HepG2 (cell line): ENCODE results near the gene CCT6A. TPM values are rescaled to one million over a fixed set of nuclear protein-coding genes. Genes with fewer than 3 reads are reported as not detected.
A peak's percentile ranks its signal among the peaks of the same experiment; 100 is the strongest.

Experiments used
- ARID2 ChIP-seq: sonication (generic); formaldehyde crosslinking; IDR thresholded peaks from 2 replicates; pipeline ENCODE4 v1.8.1; 2022; ENCODE audit warnings: mild to moderate bottlenecking, missing genetic modification reagents, borderline replicate concordance
- CSRNP2 ChIP-seq: sonication (generic); formaldehyde crosslinking; conservative IDR thresholded peaks from 2 replicates; pipeline ENCODE4 v1.8.0; 2022; ENCODE audit warnings: low read depth, missing genetic modification reagents
- DNMT3B ChIP-seq: conservative IDR thresholded peaks from 2 replicates; pipeline ENCODE4 v1.6.1; 2016; ENCODE audit warnings: missing biosample characterization, control low read depth
- FOXK1 ChIP-seq: sonication (generic); formaldehyde crosslinking; IDR thresholded peaks from 2 replicates; pipeline ENCODE4 v1.4.0; 2020; ENCODE audit warnings: low read depth, missing genetic modification reagents, borderline replicate concordance
- HNRNPUL1 ChIP-seq: fragments of 200-400 bp; formaldehyde crosslinking; IDR thresholded peaks from 2 replicates; pipeline ENCODE4 v1.6.1; 2017; ENCODE audit warnings: low read depth, mild to moderate bottlenecking, low read length, moderate library complexity
- IRF2 ChIP-seq: IDR thresholded peaks from 2 replicates; pipeline ENCODE4 v1.6.1; 2018; ENCODE audit warnings: missing genetic modification reagents, missing compliant biosample characterization
- JDP2 ChIP-seq: sonication (generic); formaldehyde crosslinking; IDR thresholded peaks from 2 replicates; pipeline ENCODE4 v1.8.1; 2022; ENCODE audit warnings: missing genetic modification reagents, borderline replicate concordance
- MNT ChIP-seq: fragments of 450-650 bp; IDR thresholded peaks from 2 replicates; pipeline ENCODE4 v1.6.1; 2016
- MXD3 ChIP-seq: IDR thresholded peaks from 2 replicates; pipeline ENCODE4 v1.6.1; 2016; ENCODE audit warnings: mild to moderate bottlenecking, missing biosample characterization, missing genetic modification reagents
- NFE2 ChIP-seq: sonication (generic); formaldehyde crosslinking; IDR thresholded peaks from 2 replicates; pipeline ENCODE4 v1.4.0; 2020; ENCODE audit warnings: missing genetic modification reagents
- NRL ChIP-seq: sonication (generic); formaldehyde crosslinking; IDR thresholded peaks from 2 replicates; pipeline ENCODE4 v1.5.0; 2020; ENCODE audit warnings: missing genetic modification reagents, mild to moderate bottlenecking, moderate library complexity, borderline replicate concordance
- RBM39 ChIP-seq: fragments of 200-400 bp; formaldehyde crosslinking; IDR thresholded peaks from one replicate; pipeline ENCODE4 v1.6.1; 2018; ENCODE audit warnings: antibody characterized with exemption, mild to moderate bottlenecking, low read depth, low read length; ENCODE audit not compliant: poor library complexity, severe bottlenecking
- SKI ChIP-seq: fragments of 450-650 bp; IDR thresholded peaks from one replicate; pipeline ENCODE4 v1.6.1; 2018; ENCODE audit warnings: mild to moderate bottlenecking; ENCODE audit not compliant: partially characterized antibody
- TAF15 ChIP-seq: fragments of 200-400 bp; formaldehyde crosslinking; IDR thresholded peaks from one replicate; pipeline ENCODE4 v1.6.1; 2018; ENCODE audit warnings: mild to moderate bottlenecking, low read depth, low read length; ENCODE audit not compliant: poor library complexity, severe bottlenecking
- TRIM22 ChIP-seq: fragments of 450-650 bp; IDR thresholded peaks from 2 replicates; pipeline ENCODE4 v1.6.1; 2017
- ZNF101 ChIP-seq: sonication (generic); formaldehyde crosslinking; IDR thresholded peaks from 2 replicates; pipeline ENCODE4 v1.4.0; 2020; ENCODE audit warnings: mild to moderate bottlenecking, low read depth, missing genetic modification reagents, borderline replicate concordance
- ZNF138 ChIP-seq: sonication (generic); formaldehyde crosslinking; IDR thresholded peaks from 2 replicates; pipeline ENCODE4 v1.5.0; 2020; ENCODE audit warnings: mild to moderate bottlenecking, low read depth, missing genetic modification reagents
- ZNF18 ChIP-seq: sonication (generic); formaldehyde crosslinking; IDR thresholded peaks from 2 replicates; pipeline ENCODE4 v1.8.0; 2022; ENCODE audit warnings: mild to moderate bottlenecking, missing genetic modification reagents; ENCODE audit not compliant: insufficient replicate concordance
- ZNF24 ChIP-seq: fragments of 450-650 bp; IDR thresholded peaks from 2 replicates; pipeline ENCODE4 v1.6.1; 2017; ENCODE audit warnings: antibody characterized with exemption, mild to moderate bottlenecking
- ZNF350 ChIP-seq: sonication (generic); formaldehyde crosslinking; IDR thresholded peaks from 2 replicates; pipeline ENCODE4 v1.4.0; 2020; ENCODE audit warnings: mild to moderate bottlenecking, low read depth, missing genetic modification reagents, borderline replicate concordance
- ZNF383 ChIP-seq: sonication (generic); formaldehyde crosslinking; IDR thresholded peaks from 2 replicates; pipeline ENCODE4 v1.4.0; 2020; ENCODE audit warnings: missing genetic modification reagents, mild to moderate bottlenecking, borderline replicate concordance
- ZNF556 ChIP-seq: sonication (generic); formaldehyde crosslinking; IDR thresholded peaks from 2 replicates; pipeline ENCODE4 v1.4.0; 2020; ENCODE audit warnings: mild to moderate bottlenecking, missing genetic modification reagents, borderline replicate concordance
- ZNF878 ChIP-seq: sonication (generic); formaldehyde crosslinking; IDR thresholded peaks from 2 replicates; pipeline ENCODE4 v1.8.1; 2023; ENCODE audit warnings: mild to moderate bottlenecking, missing genetic modification reagents, moderate library complexity
- polyA plus RNA-seq, 8 experiments: library from polyadenylated mRNA; depleted of rRNA in 3 of 8; stranded (reverse) in 7 of 8; unstranded in 1 of 8; fragments of >200 nt; fragmentation: Illumina TruSeq in 4 of 8; extraction: Trizol in 4 of 8; gene quantifications; 2 replicates each; pipeline versions ENCODE4 v1.2.1 to v1.2.3, GENCODE V29; 2011 to 2016; ENCODE audit warnings: low read depth in 4 of 8, missing spikeins in 1 of 8, mixed read lengths in 1 of 8; ENCODE audit not compliant: insufficient read depth in 1 of 8
- total RNA-seq, 5 experiments: library from RNA; depleted of rRNA; stranded (reverse); fragments of >200 nt; fragmentation: Illumina TruSeq; extraction: Trizol; gene quantifications; 2 replicates each; pipeline ENCODE4 v1.2.3, GENCODE V29; 2016; ENCODE audit warnings: low read depth in 1 of 5

CCT6A gene
- total and polyA plus RNA-seq, 2 of the 13 experiments (the other 11 are each of a cell fraction or from before 2014, with no cell fraction given), result 219 to 292 TPM

GRCh38 chr7:56033671-56034432 is 17.7 kb upstream of the CCT6A start (continued):
- TF ChIP-seq TRIM22, result no peak
- no peak for TF ChIP-seq NFE2 (CRISPR knock-in tag)
- TF ChIP-seq HNRNPUL1, result no peak
- no peak for TF ChIP-seq FOXK1 (CRISPR knock-in tag)
- TF ChIP-seq RBM39, result peak; percentile 90
- no peak for TF ChIP-seq JDP2 (CRISPR knock-in tag)
- peak; percentile 76; the same call in 1 of the 2 replicates for TF ChIP-seq NRL (CRISPR knock-in tag)
- 0 out of 2 replicates have a peak, but pooled peaks have one; percentile 45 for TF ChIP-seq ZNF138 (CRISPR knock-in tag)
- peak; percentile 89 for TF ChIP-seq ZNF18 (CRISPR knock-in tag)
- no peak for TF ChIP-seq CSRNP2
- TF ChIP-seq IRF2 (CRISPR knock-in tag), result peak; percentile 33; the same call in 1 of the 2 replicates
- TF ChIP-seq TAF15, result no peak
- TF ChIP-seq DNMT3B, result no peak
- peak; percentile 64; the same call in 1 of the 2 replicates for TF ChIP-seq MXD3 (CRISPR knock-in tag)
- no peak for TF ChIP-seq ZNF101 (CRISPR knock-in tag)
- peak; percentile 76; the same call in 1 of the 2 replicates for TF ChIP-seq ZNF24
- TF ChIP-seq ZNF350 (CRISPR knock-in tag), result peak; percentile 77
- no peak; the same call in 1 of the 2 replicates for TF ChIP-seq ZNF556 (CRISPR knock-in tag)
- TF ChIP-seq ARID2 (CRISPR knock-in tag), result no peak
- TF ChIP-seq ZNF878, result no peak
- no peak for TF ChIP-seq MNT
- TF ChIP-seq SKI, result no peak
- no peak for TF ChIP-seq ZNF383 (CRISPR knock-in tag)
